GM18519 (cell line): ENCODE data around the gene ATCAY.

Experiments used
- ATAC-seq: cut with Tn5 transposase; IDR thresholded peaks from one replicate; pipeline ENCODE4 v1.9.1; 2021; ENCODE audit warnings: mild to moderate bottlenecking, moderate library complexity; ENCODE audit not compliant: unreplicated experiment, low FRiP score

Gene ATCAY, protein sequence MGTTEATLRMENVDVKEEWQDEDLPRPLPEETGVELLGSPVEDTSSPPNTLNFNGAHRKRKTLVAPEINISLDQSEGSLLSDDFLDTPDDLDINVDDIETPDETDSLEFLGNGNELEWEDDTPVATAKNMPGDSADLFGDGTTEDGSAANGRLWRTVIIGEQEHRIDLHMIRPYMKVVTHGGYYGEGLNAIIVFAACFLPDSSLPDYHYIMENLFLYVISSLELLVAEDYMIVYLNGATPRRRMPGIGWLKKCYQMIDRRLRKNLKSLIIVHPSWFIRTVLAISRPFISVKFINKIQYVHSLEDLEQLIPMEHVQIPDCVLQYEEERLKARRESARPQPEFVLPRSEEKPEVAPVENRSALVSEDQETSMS

DNA sequence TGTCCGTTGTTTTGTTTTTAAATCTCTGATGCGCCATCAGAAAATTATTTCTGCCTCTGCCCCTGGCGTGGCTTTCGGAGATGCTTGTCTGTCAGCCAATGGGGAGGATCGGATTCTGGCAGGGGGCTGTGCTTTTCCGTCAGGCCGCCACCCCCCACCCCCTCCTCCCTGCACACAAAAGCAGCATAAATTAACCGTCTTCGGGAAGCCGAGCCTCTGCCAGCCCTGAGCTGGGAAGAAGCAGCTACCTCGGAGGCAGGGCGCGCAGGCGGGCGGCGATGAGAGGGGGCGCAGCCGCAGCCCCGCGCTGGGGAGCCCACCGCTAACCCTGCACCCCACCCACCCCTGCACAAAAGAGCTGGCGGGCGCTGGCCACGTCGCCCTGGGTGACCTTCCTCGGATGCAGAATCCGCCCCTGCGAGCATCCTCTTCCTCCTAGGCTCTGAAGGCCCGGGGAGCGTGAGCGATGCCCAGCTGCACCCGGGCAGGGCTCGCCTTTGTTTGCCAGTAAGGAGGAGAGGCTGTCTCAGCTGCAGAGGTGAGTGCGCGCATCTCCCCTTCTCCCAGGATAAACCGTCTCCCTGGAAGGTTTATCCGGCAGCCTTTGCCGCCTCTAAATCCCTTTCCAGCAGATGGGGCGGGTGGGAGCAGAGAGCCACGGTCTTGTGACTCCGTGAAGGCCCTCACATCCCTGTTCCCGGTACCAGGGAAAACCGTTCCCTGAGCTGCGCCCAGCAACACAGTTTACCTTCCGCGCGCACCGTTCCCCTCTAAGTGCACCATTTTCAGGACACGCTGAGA is at the start of gene ATCAY:
Gene ATCAY, plus strand, starts transcription at position 215 of the 801 bp plus-strand sequence. CDS start 5,083 bp downstream, outside the sequence.
- no peak for ATAC-seq

DNA sequence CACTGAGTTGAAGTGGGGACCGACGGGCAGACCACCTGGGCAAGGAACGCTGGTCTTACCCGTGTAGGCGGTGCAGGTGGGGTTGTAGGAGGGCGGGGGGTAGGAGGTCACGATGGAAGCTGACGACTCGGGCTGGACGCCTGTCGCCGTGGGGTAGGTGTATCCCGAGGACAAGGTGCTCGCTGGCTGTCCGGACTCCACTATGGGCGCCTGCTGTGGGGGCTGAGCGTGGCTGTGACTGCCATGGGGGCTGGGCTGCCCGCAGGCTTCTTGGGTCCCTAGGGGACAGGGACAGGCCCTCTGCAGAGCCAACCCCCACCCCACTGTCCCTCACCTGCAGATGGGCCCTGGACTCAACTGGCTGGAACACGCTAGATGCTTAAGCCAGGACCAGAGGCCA is 48.9 kb upstream of the ATCAY start:
- ATAC-seq: no peak

DNA sequence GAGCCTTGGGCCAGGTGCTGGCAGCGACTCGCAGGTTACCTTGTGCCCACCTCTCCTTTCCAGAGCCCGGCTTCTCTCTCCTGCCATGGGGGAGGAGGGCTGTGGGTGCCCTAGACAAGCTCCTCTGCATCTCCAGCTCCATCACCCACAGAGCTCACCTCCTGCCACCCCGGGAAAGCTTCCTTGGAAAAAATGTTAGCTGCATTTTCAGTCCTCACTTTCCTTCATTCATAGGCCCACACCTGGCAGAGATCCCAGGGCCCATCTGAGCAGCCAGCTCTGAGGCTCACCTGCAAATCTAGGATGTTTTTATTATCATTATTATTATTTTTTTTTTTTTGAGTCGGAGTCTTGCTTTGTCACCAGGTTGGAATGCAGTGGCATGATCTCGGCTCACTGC is 48.5 kb upstream of the ATCAY start:
- no peak for ATAC-seq

DNA sequence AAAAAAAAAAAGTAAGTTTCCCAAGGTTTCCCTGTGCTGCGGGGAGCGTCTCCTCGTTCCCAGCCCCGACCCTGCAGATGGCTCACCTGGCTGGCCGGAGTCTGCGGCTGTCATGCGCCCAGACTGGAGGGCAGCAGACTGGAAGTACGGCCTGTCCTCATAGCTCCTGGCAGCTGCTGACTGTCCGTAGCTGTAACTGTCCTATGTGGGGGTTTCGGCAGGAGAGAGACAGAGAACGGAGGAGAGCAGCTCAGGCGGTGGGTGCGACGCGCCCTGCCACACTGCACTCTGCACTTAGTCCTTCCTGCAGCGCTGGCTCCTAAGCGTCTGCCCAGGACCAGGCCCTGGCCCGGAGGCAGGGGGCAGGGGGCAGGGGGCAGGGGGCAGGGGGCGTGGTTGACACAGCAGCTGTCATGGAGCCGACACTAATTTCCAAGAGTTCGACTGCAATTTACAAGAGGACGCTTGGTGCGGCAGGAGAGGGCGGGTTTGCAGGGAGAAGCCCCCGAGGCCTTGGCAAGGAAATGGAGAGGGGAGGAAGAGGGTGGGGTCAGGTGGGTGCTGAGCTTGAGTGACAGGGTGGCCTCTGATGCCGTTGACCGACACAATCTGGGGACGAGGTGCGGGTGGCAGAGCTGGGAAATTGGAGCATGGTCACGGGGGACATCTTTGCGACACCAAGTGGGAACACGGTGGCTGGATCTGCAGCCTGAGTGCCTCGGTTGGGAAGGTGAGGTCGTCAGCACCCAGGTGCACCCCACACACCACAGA is 46.7 kb upstream of the ATCAY start:
- no peak for ATAC-seq

DNA sequence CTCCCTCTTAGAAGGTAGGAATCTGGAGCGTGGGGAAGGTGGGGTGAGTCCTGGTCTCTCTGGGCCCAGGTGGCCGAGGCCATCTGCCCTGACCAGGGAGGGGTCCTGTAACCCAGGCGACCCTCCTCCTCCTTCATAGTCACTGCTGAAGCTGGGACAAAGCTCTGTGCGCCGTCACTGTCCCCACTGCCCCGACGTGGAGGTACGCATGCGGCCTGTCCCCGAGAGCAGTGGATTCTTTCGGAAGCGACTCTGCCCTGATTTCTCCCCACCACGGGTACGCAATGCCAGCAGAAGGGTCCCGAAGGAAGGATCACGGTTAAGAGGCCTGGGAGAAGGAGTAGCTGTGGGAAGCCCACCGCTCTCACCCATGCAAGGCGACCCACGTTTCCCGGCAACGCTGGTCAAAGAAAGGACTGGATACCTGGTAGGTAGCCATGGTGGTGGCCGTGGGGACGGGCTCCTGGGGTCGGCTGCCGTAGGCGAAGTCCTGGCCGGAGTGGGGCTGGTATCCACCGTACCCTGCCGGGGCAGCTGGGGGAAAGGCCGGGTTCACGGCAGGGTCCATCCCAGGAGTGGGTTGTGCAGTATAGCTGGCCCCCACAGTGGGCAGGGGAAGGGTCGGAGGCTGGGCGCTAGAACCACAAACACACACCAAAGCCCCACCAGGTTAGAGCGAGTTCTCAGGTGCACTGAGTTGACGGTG is 46.0 kb upstream of the ATCAY start:
- ATAC-seq: no peak

DNA sequence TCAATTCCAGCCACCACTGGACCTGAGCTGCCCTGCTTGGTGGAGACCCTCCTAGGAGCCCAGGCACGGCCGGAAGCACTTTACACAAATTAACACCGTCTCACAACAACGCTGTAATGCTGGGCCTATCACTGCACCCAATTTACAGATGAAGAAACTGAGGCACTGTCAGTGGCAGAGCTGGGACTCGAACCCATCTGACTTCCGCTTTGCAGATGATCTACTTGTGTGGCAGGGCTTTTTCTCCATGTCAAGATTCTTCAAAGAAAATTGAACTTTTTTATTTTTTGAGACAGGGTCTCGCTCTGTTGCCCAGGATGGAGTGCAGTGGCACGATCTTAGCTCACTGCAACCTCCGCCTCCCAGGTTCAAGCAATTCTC is 45.4 kb upstream of the ATCAY start:
- no peak for ATAC-seq

DNA sequence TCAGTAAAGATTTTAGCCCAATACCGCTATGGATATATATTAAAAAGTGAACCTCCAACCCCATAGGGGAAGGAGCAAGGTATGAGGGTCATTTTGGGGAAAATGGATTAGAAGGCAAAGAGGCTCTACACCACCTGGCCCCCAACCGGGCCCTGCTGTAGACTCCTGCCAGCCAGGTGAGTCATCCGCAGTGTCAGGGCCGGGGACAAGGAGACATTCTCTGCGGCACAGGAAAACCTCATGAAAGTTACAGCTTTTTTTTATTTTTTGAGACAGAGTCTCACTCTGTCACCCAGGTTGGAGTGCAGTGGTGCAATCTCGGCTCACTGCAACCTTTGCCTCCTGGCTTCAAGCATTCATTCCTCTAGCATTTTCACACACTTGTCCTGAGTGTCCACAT is 43.6 kb upstream of the ATCAY start:
- ATAC-seq: no peak

DNA sequence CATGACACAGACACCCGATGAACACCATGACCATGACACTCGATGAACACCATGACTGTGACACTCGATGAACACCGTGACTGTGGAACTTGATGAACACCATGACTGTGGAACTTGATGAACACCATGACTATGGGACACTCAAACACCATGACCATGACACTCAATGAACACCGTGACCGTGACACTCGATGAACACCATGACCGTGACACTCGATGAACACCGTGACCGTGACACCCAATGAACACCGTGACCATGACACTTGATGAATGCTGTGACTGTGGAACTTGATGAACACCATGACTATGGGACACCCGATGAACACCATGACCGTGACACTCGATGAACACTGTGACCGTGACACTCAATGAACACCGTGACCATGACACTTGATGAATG is 43.2 kb upstream of the ATCAY start:
- ATAC-seq: no peak

DNA sequence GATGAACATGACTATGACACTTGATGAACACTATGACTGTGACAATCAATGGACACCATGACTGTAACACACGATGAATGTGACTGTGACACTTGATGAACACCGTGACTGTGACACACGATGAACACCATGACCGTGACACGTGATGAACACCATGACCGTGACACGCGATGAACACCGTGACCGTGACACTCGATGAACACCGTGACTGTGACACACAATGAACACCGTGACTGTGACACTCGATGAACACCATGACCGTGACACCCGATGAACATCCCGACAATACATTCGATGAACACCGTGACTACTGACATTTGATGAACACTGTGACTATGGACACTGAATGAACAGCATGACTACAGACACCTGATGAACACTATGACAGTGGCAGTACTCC is 42.6 kb upstream of the ATCAY start:
- ATAC-seq: no peak

DNA sequence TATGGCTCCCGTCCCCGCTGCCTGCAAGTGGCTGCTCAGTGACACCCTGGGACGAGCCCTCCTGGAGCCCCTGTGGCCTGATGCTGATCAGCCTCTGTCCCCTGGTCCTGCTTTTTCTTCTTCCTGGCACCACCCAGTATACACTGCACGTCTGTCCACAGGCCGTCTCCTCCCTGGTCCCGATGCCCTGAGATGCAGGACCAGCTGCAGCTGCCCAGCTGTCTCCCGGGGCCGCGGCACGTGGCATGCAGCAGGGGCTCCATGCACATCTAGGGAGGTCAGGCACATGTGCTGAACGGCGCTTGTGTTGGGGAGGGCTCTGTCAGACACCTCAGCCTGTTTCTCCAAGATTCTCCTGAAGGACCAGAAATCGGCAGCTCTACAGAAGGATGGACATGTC is 41.8 kb upstream of the ATCAY start:
- ATAC-seq: no peak

DNA sequence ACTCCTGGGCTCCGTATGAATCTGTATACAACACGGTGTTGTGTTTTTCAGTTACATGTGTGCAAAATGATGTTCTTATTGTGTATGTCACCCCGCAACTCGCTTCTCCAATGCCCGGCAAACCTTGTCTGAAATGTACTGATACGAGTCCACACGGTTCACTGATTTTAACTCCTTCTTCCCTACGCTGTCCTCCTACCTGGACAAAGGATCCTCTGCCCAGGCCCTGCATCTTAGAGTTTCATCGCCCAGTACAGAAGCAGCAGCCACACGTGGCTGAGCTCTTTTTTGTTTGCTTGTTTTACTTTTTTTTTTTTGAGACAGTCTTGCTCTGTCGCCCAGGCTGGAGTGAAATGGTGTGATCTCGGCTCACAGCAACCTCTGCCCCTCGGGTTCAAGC is 40.5 kb upstream of the ATCAY start:
- ATAC-seq: no peak

DNA sequence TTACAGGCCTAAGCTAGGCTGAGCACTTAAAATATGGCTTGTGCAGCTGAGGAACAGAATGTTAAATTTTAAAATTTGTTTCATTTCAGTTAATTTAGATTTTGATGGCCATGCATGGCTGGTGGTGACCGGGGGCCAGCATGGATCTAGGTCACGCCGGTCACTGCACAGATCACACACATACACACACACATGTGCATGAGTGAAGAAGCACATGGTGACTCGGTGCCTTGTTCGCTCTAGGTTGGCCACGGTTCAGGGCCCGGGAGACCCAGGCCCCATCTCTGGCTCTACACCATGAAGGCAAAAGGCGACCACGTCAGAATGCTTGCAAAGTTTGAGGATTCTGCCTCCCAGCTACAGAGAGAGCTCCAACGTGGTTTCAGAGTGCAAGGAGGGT is 39.7 kb upstream of the ATCAY start:
- no peak for ATAC-seq

DNA sequence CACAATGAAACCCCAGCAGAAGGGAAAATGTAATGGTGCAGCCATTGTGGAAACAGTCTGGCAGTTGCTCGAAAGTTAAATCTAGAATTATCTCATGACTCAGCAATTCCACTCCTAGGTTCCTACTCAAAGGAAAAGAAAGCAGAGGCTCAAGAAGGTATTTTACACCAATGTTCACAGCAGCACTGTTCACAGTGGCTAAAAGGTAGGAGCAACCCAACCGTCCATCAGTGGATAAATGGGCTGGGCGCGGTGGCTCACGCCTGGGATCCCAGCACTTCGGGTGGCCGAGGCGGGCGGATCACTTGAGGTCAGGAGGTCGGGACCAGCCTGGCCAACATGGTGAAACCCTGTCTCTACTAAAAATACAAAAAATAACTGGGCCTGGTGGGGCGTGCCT is 37.5 kb upstream of the ATCAY start:
- ATAC-seq: no peak

DNA sequence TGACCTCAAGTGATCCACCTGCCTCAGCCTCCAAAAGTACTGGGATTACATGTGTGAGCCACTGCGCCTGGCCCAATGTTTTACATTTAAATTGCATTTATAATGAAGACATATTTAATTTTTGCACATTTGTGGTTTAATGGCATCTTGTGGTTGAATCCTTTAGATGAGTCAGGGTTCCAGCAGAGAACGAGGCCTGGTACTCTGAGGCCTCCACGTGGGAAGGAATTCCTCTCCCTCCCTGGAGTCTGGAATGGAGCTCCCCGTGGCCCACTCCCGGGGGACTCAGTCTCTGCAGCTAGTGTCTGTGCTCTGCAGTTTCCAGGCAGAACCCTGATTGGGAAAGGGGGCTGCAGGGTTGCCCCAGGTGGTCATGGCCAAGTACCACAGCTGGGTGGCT is 35.9 kb upstream of the ATCAY start:
- no peak for ATAC-seq

DNA sequence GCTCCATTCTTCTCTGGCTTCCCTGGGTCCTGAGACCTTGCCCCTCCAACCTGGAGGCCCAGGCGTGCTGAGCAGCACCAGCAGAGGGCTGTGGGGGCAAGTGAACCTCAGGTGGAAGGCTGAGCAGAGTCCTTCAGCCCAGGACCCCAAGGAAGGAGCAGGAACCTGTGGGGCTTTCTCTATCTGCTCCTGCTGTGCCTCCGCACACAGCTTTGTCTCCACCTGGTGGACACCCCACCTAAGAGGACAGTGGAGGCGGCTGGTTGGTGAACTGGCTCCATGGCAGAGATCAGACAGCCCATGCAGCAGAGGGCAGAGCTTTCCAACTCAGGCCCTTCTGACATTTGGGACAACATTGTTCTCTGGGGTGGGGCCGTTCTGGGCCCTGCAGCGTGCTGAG is 31.4 kb upstream of the ATCAY start:
- no peak for ATAC-seq

DNA sequence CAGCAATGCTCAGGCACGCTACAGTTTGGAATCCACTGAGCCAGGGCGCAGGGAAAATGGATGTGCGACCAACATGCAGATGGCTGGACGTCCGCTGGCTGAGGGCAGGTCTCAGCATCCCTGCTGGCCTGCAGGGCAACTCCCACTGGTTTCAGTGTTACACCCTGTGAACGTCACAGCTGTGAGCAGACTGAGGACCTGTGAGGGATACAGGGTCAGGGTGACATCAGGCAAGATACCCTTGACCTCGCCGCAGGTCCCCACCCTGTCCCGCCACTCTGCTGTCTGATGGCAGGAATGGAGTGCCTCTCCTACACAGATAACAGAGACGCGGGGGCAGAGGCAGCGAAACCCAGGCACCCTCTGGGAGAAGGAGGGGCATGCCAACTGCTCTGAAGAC is 30.7 kb upstream of the ATCAY start:
- no peak for ATAC-seq

DNA sequence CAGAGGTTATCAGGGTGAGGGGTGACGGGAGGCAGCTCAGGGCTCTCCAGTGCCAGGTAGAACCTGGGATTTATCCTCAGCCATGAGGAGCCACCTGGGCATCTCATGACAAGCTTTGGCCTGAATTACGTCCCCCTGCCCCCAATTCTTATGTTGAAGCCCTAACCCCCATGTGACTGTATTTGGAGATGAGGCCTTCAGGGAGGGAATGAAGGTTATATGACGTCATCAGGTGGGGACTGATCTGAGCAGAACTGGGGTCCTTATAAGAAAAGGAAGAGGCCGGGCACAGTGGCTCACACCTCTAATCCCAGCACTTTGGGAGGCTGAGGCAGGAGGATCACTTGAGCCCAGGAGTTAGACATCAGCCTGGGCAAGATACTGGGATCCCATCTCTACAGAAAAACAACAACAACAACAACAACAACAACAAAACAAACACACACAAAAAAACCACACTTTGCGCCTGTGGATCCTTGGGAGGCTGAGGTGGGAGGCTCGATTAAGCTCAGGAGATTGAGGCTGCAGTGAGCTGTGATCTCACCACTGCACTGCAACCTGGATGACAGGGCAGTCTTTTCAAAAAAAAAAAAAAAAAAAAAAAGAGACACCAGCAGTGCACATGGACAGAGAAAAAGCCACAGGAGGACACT is 30.0 kb upstream of the ATCAY start:
- no peak for ATAC-seq

DNA sequence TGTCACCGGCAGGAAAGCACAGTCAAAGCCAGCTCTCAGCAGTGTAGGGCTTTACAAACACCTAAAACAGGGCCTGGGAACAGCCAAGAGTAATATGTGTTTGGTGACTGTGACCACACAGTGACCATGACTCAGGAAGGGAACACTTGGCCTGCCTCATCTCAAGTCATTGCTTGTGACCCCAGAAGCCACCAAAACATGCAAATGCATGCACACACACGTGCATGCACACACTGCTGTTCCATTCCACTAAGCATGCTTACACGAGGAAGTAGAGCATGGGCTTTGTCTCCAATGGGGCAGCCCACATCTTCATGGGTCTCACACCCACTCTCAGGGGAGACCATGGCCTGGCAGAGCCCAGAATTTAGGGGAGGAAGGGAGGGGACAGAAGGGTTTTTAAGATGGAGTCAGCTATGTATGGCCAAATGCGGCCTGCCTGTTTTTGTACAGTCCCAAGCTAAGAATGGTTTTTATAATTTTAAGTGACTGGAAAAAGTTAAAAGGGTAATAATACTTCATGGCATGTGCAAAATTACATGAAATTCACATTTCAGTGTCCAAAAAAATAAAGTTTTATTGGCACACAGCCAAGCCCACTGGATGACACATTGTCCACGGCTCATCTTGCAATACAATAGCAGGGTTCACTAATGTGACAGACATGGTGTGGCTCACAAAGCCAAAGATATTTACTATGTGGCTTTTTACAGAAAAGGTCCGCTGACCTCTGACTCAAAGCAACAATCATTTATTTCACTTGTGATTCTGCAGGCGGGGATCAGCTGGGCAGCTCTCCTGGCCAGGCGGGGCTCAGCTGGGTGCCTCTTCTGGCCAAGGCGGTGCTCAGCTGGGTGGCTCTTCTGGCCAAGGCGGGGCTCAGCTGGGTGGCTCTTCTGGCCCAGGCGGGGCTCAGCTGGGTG is 29.0 kb upstream of the ATCAY start:
- ATAC-seq: no peak

DNA sequence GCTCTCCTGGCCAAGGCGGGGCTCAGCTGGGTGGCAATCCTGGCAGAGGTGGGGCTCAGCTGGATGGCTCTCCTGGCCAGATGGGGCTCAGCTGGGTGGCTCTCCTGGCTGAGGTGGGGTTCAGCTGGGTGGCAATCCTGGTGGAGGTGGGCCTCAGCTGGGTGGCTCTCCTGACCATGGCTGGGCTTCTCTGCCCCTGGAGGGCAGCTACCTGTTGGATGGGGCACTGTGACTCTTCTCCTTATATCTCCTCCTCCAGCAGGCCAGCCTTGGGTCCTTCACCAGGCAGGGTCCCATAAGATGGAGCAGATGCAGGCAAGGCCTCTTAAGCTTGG is 28.3 kb upstream of the ATCAY start:
- ATAC-seq: no peak
